HEK293 (cell line): ENCODE data around the gene ZBTB38.

Experiments used
- CTCF ChIA-PET: fragments of 350-600 bp; formaldehyde crosslinking; extraction: SDS; loops from one replicate; lab custom pipeline; 2021; ENCODE audit warnings: antibody characterized with exemption; lab: Yijun Ruan, JAX
- POLR2A ChIA-PET: fragments of 300-600 bp; formaldehyde crosslinking; extraction: SDS; loops from one replicate; lab custom pipeline; 2020; ENCODE audit warnings: antibody characterized with exemption, inconsistent platforms; lab: Yijun Ruan, JAX
- H3K27ac ChIP-seq: fragments of 200-500 bp; sonication (Bioruptor generic); 2 replicates; pipeline ENCODE4 v1.5.1; 2014; ENCODE audit warnings: low read depth, low read length, control low read depth, inconsistent platforms; ENCODE audit errors: extremely low read depth
- H3K36me3 ChIP-seq, 2 experiments: fragments of 200-500 bp in 1 of 2; sonication (Bioruptor generic) in 1 of 2; 1 replicate in 1 of 2; 2 replicates in 1 of 2; pipeline ENCODE4 v1.5.1; 2014 to 2017; ENCODE audit warnings: inconsistent platforms in 2 of 2, low read length in 2 of 2; ENCODE audit not compliant: control insufficient read depth in 2 of 2, insufficient read depth in 1 of 2
- H3K4me1 ChIP-seq: fragments of 200-500 bp; sonication (Bioruptor generic); 2 replicates; pipeline ENCODE4 v1.5.1; 2014; ENCODE audit warnings: mild to moderate bottlenecking, low read length, inconsistent platforms; ENCODE audit not compliant: control insufficient read depth, insufficient read depth
- H3K4me3 ChIP-seq: 2 replicates; pipeline ENCODE4 v1.5.1; 2011; ENCODE audit warnings: low read depth, mild to moderate bottlenecking, control low read depth, low read length, moderate library complexity
- H3K9me3 ChIP-seq: fragments of 200-500 bp; sonication (Bioruptor generic); 2 replicates; pipeline ENCODE4 v1.5.1; 2014; ENCODE audit warnings: low read depth, low read length, inconsistent platforms; ENCODE audit not compliant: control insufficient read depth, insufficient read depth
- KLF10 ChIP-seq: fragments of 450-650 bp; IDR thresholded peaks from 2 replicates; pipeline ENCODE4 v1.5.1; 2018; ENCODE audit warnings: missing biosample characterization, mild to moderate bottlenecking, missing genetic modification characterization
- OSR2 ChIP-seq: fragments of 450-650 bp; formaldehyde crosslinking; IDR thresholded peaks from 2 replicates; pipeline ENCODE4 v1.5.1; 2016; ENCODE audit warnings: missing biosample characterization, missing genetic modification characterization
- SP2 ChIP-seq: fragments of 450-650 bp; formaldehyde crosslinking; IDR thresholded peaks from 2 replicates; pipeline ENCODE4 v1.5.1; 2016; ENCODE audit warnings: missing biosample characterization, missing genetic modification characterization
- ZBTB21 ChIP-seq: fragments of 450-650 bp; formaldehyde crosslinking; IDR thresholded peaks from 2 replicates; pipeline ENCODE4 v1.5.1; 2017; ENCODE audit warnings: missing biosample characterization, missing genetic modification characterization
- ZFP37 ChIP-seq: fragments of 450-650 bp; formaldehyde crosslinking; IDR thresholded peaks from 2 replicates; pipeline ENCODE4 v1.5.1; 2016; ENCODE audit warnings: missing biosample characterization, missing genetic modification characterization
- ZNF169 ChIP-seq: fragments of 450-650 bp; formaldehyde crosslinking; IDR thresholded peaks from 2 replicates; pipeline ENCODE4 v1.5.1; 2016; ENCODE audit warnings: missing biosample characterization, missing genetic modification characterization
- ZNF19 ChIP-seq: fragments of 450-650 bp; formaldehyde crosslinking; IDR thresholded peaks from 2 replicates; pipeline ENCODE4; 2016; ENCODE audit warnings: missing biosample characterization, missing genetic modification characterization, low read depth
- ZNF24 ChIP-seq: fragments of 450-650 bp; formaldehyde crosslinking; IDR thresholded peaks from 2 replicates; pipeline ENCODE4 v1.5.1; 2016; ENCODE audit warnings: missing biosample characterization, missing genetic modification characterization
- ZNF341 ChIP-seq: fragments of 450-650 bp; formaldehyde crosslinking; IDR thresholded peaks from 2 replicates; pipeline ENCODE4; 2016; ENCODE audit warnings: low read depth, missing biosample characterization, missing genetic modification characterization
- ZNF394 ChIP-seq: fragments of 450-650 bp; formaldehyde crosslinking; IDR thresholded peaks from 2 replicates; pipeline ENCODE4 v1.5.1; 2016; ENCODE audit warnings: missing biosample characterization, missing genetic modification characterization, mild to moderate bottlenecking, moderate library complexity, borderline replicate concordance
- ZNF426 ChIP-seq: fragments of 450-650 bp; formaldehyde crosslinking; IDR thresholded peaks from 2 replicates; pipeline ENCODE4 v1.5.1; 2017; ENCODE audit warnings: missing biosample characterization, missing genetic modification characterization, mild to moderate bottlenecking, inconsistent platforms, moderate library complexity
- ZNF48 ChIP-seq: fragments of 450-650 bp; formaldehyde crosslinking; IDR thresholded peaks from 2 replicates; pipeline ENCODE4 v1.5.1; 2016; ENCODE audit warnings: missing biosample characterization, missing genetic modification characterization
- ZNF530 ChIP-seq: fragments of 450-650 bp; formaldehyde crosslinking; IDR thresholded peaks from 2 replicates; pipeline ENCODE4 v1.5.1; 2016; ENCODE audit warnings: low read depth, missing biosample characterization, missing genetic modification characterization
- ZNF585B ChIP-seq: fragments of 450-650 bp; formaldehyde crosslinking; IDR thresholded peaks from 2 replicates; pipeline ENCODE4 v1.5.1; 2016; ENCODE audit warnings: missing biosample characterization, missing genetic modification characterization
- ZNF621 ChIP-seq: fragments of 450-650 bp; formaldehyde crosslinking; IDR thresholded peaks from 2 replicates; pipeline ENCODE4 v1.5.1; 2017; ENCODE audit warnings: missing biosample characterization, missing genetic modification characterization
- ZNF660 ChIP-seq: fragments of 450-650 bp; IDR thresholded peaks from 2 replicates; pipeline ENCODE4 v1.5.1; 2018; ENCODE audit warnings: missing biosample characterization, mild to moderate bottlenecking, missing genetic modification characterization
- TF ChIP-seq, protein P1 (sequence below): fragments of 450-650 bp; IDR thresholded peaks from 2 replicates; pipeline ENCODE4 v1.5.1; 2018; ENCODE audit warnings: missing biosample characterization, missing genetic modification characterization
- TF ChIP-seq, protein P2 (sequence below): fragments of 450-650 bp; formaldehyde crosslinking; IDR thresholded peaks from 2 replicates; pipeline ENCODE4 v1.5.1; 2017; ENCODE audit warnings: missing biosample characterization, missing genetic modification characterization
- TF ChIP-seq, protein P3 (sequence below): fragments of 450-650 bp; formaldehyde crosslinking; IDR thresholded peaks from 2 replicates; pipeline ENCODE4 v1.5.1; 2016; ENCODE audit warnings: missing biosample characterization, missing genetic modification characterization

ZBTB38 gene

DNA sequence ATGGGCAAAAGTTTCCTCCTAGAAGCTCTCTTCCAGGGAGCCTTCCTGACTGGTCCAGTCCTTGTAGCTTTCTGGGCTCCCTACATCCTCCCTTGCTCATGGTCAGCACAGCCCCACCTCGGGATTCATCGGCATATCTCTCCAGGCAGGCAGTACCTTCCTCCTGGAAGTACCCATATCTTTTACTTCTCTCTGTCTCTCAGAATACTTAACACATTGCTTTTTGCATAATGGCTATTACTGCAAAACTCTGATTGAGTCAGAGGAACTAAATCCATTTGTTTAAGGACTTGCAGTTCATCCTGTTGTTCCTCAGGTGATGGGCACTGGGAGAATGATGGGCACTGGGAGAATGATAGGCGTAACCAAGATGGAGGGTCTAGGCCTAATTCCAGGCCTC, 13.8 kb upstream of the ZBTB38 start:
- Histone ChIP-seq H3K4me3 (no peak overlapping the region), H3K4me1 (no peaks in the 10 kb centered on the region), H3K27ac (no peak overlapping the region), H3K9me3 (no peaks in the 10 kb centered on the region), H3K36me3 (no peaks in the 10 kb centered on the region)
- ChIA-PET POLR2A (no interaction called here), CTCF (no interaction called here)
- TF ChIP-seq ZNF169 (tag by site-specific recombination), result no peak
- TF ChIP-seq KLF10, result no peak
- TF ChIP-seq ZNF530 (tag by site-specific recombination), result no peak
- no peak for TF ChIP-seq ZNF48
- no peak for TF ChIP-seq ZNF621
- TF ChIP-seq, protein P1, sequence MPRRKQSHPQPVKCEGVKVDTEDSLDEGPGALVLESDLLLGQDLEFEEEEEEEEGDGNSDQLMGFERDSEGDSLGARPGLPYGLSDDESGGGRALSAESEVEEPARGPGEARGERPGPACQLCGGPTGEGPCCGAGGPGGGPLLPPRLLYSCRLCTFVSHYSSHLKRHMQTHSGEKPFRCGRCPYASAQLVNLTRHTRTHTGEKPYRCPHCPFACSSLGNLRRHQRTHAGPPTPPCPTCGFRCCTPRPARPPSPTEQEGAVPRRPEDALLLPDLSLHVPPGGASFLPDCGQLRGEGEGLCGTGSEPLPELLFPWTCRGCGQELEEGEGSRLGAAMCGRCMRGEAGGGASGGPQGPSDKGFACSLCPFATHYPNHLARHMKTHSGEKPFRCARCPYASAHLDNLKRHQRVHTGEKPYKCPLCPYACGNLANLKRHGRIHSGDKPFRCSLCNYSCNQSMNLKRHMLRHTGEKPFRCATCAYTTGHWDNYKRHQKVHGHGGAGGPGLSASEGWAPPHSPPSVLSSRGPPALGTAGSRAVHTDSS (tag by site-specific recombination), result no peak
- TF ChIP-seq ZNF585B, result no peak
- TF ChIP-seq ZNF341, result no peak
- TF ChIP-seq, protein P2, sequence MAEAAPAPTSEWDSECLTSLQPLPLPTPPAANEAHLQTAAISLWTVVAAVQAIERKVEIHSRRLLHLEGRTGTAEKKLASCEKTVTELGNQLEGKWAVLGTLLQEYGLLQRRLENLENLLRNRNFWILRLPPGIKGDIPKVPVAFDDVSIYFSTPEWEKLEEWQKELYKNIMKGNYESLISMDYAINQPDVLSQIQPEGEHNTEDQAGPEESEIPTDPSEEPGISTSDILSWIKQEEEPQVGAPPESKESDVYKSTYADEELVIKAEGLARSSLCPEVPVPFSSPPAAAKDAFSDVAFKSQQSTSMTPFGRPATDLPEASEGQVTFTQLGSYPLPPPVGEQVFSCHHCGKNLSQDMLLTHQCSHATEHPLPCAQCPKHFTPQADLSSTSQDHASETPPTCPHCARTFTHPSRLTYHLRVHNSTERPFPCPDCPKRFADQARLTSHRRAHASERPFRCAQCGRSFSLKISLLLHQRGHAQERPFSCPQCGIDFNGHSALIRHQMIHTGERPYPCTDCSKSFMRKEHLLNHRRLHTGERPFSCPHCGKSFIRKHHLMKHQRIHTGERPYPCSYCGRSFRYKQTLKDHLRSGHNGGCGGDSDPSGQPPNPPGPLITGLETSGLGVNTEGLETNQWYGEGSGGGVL (tag by site-specific recombination), result no peak
- TF ChIP-seq ZNF660 (tag by site-specific recombination), result no peak
- TF ChIP-seq, protein P3, sequence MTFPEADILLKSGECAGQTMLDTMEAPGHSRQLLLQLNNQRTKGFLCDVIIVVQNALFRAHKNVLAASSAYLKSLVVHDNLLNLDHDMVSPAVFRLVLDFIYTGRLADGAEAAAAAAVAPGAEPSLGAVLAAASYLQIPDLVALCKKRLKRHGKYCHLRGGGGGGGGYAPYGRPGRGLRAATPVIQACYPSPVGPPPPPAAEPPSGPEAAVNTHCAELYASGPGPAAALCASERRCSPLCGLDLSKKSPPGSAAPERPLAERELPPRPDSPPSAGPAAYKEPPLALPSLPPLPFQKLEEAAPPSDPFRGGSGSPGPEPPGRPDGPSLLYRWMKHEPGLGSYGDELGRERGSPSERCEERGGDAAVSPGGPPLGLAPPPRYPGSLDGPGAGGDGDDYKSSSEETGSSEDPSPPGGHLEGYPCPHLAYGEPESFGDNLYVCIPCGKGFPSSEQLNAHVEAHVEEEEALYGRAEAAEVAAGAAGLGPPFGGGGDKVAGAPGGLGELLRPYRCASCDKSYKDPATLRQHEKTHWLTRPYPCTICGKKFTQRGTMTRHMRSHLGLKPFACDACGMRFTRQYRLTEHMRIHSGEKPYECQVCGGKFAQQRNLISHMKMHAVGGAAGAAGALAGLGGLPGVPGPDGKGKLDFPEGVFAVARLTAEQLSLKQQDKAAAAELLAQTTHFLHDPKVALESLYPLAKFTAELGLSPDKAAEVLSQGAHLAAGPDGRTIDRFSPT (tag by site-specific recombination), result no peak

DNA sequence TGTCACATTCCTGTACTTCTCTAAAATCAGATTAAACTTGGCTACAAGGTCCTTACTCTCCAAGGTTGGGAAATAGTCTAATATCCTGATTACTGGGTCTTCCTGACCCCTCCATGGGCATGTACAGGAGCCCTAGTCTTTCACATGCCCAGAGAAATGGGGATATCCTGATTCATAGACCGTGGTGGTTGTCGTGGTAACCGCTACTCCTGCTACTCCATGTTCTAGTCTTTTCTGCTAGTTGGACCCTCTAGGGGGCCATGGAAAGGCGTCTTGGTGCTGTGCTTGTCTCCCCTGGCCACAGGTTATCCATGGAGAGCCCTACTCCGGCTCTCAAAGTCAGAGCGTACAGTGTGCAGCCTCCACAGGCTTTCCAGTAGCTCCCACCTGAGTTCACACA, 13.1 kb upstream of the ZBTB38 start:
- no peaks in the 10 kb centered on the region for H3K4me1 ChIP-seq
- POLR2A ChIA-PET, result no interaction called here
- H3K36me3 ChIP-seq, result no peaks in the 10 kb centered on the region
- TF ChIP-seq ZFP37, result no peak
- TF ChIP-seq ZNF394 (tag by site-specific recombination), result peak; percentile 65
- no peak overlapping the region for H3K27ac ChIP-seq
- H3K4me3 ChIP-seq, result no peak overlapping the region
- no peaks in the 10 kb centered on the region for H3K9me3 ChIP-seq
- CTCF ChIA-PET, result no interaction called here

DNA sequence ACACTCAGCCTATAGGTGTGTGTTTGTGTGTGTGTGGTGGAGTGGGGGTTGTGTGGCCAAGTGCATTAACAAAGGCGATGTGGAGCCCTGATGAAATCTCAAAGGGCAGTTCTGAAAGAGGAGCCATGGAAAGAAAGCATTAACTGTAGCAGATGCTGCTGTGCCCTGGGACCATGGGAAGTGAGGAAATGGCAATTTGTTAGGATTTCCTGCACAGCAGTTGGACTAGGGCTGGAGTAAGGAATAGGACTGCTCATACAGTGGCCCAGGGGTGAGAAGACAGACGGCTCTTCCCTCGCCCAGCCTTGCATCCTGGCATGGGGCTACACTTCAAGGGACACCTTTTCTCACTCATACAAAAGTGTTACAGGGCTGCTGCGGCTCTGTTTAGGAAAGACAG, 12.3 kb upstream of the ZBTB38 start:
- ChIA-PET CTCF (no interaction called here), POLR2A (no interaction called here)
- TF ChIP-seq ZNF24 (tag by site-specific recombination) (no peak), ZNF19 (tag by site-specific recombination) (no peak), ZBTB21 (tag by site-specific recombination) (no peak), ZNF426 (tag by site-specific recombination) (no peak), SP2 (tag by site-specific recombination) (no peak), OSR2 (tag by site-specific recombination) (no peak)
- Histone ChIP-seq H3K9me3 (no peaks in the 10 kb centered on the region), H3K4me3 (no peak overlapping the region), H3K36me3 (no peaks in the 10 kb centered on the region), H3K4me1 (no peaks in the 10 kb centered on the region), H3K27ac (no peak overlapping the region)
